ENCODE results near the gene BAZ1B.

- TF ChIP-seq CTCF (IDR thresholded peaks at IDR 0.05) = no peak
- no peak for TF ChIP-seq POLR2AphosphoS5 (IDR thresholded peaks at IDR 0.05)
- no peak for TF ChIP-seq POLR2A (IDR thresholded peaks at IDR 0.05)
Observed at GRCh38 chr7:73438547-73439409, 83.3 kb downstream of the BAZ1B start.

Measured in breast epithelium (tissue), 3 donors.